ENCODE data around the gene PAPPA2. TPM values are rescaled to one million over a fixed set of nuclear protein-coding genes. Genes with fewer than 3 reads are reported as not detected.

Gene PAPPA2
- total and polyA plus RNA-seq, 9 of the 15 experiments (the other 6 are each of a cell fraction or from before 2014, with no cell fraction given): 0.01 to 0.15 (median 0.05) TPM; not detected in 2

DNA sequence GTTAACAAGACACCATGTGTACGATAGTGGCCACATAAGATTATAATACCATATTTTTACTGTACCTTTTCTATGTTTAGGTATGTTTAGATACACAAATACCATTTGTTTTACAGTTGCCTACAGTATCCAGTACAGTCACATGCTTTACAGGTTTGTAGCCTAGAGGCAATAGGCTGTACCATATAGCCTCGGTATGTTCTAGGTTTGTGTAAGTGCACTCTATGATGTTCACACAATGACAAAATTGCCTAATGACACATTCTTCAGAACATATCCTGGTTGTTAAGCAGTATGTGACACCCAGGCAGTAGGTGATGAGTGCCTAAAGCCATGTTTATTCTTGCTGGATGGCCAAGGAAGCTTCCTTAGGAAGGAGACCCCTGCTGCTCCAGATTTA, 111.8 kb downstream of the PAPPA2 start (continued):
- TF ChIP-seq, protein P1, sequence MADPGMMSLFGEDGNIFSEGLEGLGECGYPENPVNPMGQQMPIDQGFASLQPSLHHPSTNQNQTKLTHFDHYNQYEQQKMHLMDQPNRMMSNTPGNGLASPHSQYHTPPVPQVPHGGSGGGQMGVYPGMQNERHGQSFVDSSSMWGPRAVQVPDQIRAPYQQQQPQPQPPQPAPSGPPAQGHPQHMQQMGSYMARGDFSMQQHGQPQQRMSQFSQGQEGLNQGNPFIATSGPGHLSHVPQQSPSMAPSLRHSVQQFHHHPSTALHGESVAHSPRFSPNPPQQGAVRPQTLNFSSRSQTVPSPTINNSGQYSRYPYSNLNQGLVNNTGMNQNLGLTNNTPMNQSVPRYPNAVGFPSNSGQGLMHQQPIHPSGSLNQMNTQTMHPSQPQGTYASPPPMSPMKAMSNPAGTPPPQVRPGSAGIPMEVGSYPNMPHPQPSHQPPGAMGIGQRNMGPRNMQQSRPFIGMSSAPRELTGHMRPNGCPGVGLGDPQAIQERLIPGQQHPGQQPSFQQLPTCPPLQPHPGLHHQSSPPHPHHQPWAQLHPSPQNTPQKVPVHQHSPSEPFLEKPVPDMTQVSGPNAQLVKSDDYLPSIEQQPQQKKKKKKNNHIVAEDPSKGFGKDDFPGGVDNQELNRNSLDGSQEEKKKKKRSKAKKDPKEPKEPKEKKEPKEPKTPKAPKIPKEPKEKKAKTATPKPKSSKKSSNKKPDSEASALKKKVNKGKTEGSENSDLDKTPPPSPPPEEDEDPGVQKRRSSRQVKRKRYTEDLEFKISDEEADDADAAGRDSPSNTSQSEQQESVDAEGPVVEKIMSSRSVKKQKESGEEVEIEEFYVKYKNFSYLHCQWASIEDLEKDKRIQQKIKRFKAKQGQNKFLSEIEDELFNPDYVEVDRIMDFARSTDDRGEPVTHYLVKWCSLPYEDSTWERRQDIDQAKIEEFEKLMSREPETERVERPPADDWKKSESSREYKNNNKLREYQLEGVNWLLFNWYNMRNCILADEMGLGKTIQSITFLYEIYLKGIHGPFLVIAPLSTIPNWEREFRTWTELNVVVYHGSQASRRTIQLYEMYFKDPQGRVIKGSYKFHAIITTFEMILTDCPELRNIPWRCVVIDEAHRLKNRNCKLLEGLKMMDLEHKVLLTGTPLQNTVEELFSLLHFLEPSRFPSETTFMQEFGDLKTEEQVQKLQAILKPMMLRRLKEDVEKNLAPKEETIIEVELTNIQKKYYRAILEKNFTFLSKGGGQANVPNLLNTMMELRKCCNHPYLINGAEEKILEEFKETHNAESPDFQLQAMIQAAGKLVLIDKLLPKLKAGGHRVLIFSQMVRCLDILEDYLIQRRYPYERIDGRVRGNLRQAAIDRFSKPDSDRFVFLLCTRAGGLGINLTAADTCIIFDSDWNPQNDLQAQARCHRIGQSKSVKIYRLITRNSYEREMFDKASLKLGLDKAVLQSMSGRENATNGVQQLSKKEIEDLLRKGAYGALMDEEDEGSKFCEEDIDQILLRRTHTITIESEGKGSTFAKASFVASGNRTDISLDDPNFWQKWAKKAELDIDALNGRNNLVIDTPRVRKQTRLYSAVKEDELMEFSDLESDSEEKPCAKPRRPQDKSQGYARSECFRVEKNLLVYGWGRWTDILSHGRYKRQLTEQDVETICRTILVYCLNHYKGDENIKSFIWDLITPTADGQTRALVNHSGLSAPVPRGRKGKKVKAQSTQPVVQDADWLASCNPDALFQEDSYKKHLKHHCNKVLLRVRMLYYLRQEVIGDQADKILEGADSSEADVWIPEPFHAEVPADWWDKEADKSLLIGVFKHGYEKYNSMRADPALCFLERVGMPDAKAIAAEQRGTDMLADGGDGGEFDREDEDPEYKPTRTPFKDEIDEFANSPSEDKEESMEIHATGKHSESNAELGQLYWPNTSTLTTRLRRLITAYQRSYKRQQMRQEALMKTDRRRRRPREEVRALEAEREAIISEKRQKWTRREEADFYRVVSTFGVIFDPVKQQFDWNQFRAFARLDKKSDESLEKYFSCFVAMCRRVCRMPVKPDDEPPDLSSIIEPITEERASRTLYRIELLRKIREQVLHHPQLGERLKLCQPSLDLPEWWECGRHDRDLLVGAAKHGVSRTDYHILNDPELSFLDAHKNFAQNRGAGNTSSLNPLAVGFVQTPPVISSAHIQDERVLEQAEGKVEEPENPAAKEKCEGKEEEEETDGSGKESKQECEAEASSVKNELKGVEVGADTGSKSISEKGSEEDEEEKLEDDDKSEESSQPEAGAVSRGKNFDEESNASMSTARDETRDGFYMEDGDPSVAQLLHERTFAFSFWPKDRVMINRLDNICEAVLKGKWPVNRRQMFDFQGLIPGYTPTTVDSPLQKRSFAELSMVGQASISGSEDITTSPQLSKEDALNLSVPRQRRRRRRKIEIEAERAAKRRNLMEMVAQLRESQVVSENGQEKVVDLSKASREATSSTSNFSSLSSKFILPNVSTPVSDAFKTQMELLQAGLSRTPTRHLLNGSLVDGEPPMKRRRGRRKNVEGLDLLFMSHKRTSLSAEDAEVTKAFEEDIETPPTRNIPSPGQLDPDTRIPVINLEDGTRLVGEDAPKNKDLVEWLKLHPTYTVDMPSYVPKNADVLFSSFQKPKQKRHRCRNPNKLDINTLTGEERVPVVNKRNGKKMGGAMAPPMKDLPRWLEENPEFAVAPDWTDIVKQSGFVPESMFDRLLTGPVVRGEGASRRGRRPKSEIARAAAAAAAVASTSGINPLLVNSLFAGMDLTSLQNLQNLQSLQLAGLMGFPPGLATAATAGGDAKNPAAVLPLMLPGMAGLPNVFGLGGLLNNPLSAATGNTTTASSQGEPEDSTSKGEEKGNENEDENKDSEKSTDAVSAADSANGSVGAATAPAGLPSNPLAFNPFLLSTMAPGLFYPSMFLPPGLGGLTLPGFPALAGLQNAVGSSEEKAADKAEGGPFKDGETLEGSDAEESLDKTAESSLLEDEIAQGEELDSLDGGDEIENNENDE (IDR thresholded peaks at IDR 0.05; ENCODE audit: low read depth, low read length): no peak
